Embryonic facial prominence (tissue), 1 donor: ENCODE results near the gene BAZ1A.

Experiments used
- DNase-seq: peaks from one replicate; pipeline ENCODE4 v3.0.0-alpha.2; 2016; ENCODE audit errors: extremely low spot score

BAZ1A gene

DNA sequence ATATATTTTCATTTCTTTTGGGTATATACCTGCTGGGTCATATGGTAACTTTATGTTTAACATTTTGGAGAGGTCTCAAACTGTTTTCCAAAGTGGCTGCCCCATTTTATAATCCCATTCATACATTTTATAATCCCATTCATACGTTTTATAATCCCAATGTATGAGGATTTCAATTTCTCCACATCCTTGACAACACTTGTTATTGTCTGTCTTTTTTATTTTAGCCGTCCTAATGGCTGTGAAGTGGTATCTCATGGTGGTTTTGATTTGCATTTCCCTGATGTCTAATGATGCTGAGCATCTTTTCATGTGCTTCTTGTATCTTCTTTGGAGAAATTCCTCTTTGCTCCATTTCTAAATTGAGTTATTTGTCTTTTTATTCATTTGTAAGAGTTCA lies 154.0 kb downstream of the BAZ1A start:
- no peak for DNase-seq

GRCh38 chr14:34718750-34719304 lies 156.3 kb downstream of the BAZ1A start:
- DNase-seq = no peak

DNA sequence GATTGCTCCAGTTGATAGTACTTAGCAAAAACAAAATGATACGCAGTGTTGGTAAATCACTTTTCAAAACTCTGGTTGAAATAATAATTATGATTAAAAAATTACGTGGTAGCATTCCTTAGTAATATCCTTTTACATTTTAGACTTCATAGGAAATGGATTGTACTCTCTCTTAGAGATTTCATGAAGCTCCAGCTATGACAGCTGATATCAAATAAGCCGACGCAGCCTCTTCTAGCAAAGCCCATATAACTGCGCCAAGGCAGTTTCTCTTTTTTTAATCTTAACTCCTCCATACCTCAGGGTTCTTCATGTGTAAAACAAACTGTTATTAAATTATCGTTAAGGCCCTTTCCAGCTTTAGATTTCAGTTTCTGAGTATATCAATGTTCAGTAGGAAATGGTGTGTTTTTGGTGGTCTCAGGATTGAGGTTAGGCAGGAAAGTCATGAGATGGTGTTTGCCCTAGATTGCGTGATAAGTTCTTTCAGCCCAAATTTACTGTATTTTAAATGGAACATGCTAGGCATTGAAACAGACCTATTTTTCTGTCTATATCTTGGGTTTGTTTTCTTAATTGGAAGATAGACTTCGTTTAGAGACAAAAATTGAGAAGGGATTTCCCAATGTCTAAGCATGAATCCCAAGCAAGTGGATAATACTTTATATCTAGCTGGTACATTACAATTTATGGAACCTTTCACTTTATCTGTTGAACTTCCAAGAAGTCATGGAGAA lies 159.9 kb downstream of the BAZ1A start:
- DNase-seq = no peak

DNA sequence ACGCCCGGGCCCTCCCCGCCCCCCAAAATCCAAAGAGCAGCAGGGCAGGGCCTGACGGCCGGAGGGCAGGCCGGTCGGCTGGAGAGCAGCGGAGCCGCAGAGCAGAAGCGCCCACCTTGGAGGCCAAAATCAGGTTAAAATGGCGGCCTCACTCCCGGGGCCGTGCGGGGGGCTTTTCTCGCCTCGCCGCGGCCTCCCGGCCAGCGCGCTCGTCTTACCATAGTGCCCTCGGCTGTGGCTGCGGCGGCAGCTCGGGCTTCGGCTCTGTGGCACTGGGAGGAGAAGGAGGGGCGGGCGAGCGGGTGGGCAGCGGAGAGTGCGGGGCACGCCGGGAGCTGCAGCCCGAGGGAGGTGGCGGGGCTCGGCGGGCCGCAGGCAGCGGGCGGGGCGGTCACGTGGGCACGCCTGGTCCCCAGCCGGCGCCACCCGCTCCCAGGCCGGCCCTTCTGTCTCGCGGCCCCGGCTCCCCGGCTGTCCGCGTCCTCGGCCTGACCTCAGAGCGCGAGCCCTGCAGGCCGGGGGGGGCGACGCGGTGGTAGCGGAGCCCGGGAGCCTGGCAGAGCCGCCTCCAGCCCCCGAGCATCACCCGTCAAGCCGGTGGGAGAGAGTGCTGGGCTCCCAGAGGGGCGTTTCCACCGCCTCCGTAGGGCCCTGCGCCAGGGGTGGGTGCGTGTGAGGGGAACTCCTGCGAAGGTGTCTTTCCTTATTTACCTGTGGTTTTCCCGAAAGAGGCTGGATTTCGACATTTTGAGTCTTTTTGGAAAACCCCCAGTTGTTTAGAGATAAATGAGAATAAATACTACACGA lies 160.6 kb downstream of the BAZ1A start, which contains the start of gene CFL2:
Gene CFL2, minus strand, starts transcription at position 274 of the 807 bp plus-strand sequence. Its CDS starts 53 bp downstream, at position 221.
- DNase-seq = peak; percentile 18

- peak; percentile 12 for DNase-seq
These were observed 161.4 kb downstream of the BAZ1A start for GRCh38 chr14:34713681-34714319.

DNA sequence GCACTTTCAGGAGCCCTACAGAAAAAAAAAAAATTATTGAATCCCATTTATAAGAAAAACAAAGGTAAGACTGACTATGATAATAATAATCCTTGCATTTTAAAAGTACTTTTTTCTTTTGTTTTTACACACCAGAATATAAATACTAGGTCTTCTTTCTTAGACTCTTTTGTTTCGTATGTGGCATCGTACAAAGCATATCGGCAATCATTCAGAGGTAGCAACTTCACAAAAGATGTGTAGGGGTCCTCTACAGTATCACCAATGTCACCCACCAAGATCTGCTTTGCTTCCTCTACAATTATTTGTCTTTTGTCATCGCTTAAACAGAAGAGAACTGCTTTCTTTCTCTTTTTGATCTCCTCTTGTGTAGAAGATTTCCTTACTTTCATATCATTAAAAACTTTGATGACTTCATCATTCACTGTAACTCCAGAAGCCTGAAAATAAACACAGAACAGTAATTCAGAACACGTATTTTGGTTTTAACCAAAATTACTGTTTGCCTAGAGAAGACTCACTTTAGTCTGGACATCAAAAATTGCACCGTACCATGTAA lies 162.0 kb downstream of the BAZ1A start:
- no peak for DNase-seq

DNA sequence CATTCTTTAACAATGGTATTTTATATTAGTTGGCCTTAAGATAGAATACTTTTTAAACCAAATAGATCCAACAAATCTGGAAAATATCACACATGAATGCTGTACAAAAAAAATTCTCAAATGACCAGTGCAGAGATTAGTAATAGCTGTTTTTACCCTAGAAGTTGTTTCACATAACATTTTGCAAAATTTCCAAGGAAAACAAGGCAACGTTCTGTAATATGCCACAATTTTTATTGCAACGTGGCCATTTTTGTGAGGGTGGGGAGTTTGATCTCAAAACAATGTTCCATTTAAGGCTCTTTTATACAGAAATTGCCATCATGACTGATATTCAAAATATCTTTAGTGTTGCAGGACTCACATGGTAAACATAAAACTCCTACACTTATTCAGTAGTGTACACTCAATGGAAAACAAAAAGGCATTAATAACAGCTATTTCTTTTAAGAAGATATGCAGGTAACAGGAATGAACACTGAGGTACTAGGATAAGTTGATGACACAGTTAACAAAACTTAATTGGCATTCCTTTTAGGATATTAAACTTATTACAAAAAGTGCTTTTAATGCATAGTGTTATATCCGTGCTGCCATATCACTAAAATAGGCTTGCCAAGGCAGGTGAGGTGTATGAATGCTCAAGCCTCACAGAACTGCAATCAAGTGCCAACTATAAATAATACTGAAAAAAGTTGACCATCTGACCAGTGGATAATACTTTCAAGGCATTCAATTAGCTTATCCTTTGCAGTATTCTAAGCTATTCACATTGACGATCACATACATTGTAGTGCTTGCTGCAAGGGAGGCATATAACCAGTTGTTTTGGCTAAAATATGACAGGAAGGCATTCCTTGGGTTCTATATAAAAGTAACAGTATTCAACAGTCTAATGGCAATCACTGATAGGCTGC lies 163.1 kb downstream of the BAZ1A start:
- DNase-seq = no peak

DNA sequence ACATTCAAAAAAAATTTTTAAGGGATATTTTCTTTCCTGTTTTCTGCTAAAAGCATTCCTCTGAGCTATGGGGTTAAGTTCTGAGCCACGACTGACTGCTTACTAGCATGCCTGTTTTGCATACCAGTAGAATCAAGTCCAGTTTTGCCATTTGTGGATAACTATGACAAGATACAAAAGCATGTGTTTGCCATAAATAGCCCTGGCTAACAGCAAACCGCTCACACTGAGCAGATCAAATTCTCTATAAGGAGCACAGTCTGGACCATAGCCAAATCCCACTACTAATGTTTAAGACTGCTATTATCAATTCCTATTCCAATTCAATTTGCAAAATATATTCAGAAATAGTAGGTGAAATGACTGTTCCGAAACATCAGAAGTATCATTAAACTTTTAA lies 164.0 kb downstream of the BAZ1A start:
- peak; percentile 25 for DNase-seq

DNA sequence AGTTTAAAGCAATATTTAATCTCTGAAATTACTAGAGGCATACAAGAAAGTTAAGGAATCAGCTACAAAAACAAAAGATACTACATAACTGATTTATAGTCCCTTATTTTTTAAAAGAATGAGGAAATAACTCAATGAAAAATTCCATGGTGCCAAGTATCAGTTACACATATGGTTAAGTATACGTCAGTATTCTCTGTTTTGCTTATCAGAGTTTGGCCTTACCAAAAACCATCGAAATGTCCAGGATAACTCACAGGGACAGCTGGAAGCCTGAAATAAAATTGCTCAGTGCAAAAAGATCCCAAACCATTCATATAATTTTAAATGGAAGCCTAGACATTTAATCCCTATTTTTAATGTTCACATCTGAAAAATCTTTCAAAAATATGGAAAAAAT lies 164.4 kb downstream of the BAZ1A start:
- DNase-seq = no peak

GRCh38 chr14:34710006-34710405 lies 165.2 kb downstream of the BAZ1A start:
- DNase-seq = no peak

DNA sequence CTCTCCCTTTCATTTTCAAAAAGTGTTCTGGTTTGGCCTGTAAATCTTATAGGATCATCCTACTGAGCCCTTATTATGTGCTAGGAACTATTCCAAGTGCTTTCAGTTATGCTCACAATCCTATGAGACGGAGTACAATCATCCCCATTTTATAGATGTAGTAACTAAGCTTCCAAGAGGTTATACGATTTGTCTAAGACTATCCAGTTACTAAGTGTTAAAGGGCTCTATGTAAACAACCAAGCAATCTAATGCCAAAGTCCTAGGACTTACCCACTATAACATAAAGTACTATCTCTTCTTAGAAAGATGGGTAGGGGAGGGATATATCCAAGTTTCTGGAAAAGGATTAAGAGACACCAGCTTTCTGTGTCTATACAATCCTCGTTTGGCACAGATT lies 167.4 kb downstream of the BAZ1A start:
- no peak for DNase-seq
